A673 (cell line): ENCODE results near the gene KLHL26.

Source experiments
- CTCF ChIP-seq: fragments of 300-800, 200-600 bp; sonication (generic); conservative IDR thresholded peaks from 2 replicates; pipeline ENCODE4 v1.5.1; 2017; ENCODE audit warnings: low read depth, mild to moderate bottlenecking, antibody characterized with exemption, low read length, moderate library complexity, mixed read lengths
- EZH2 ChIP-seq: fragments of 200-600 bp; sonication (generic); IDR thresholded peaks from 2 replicates; pipeline ENCODE4 v1.6.1; 2017; ENCODE audit warnings: borderline replicate concordance, low read depth, mild to moderate bottlenecking, mixed read lengths, antibody characterized with exemption, low read length; ENCODE audit not compliant: poor library complexity, severe bottlenecking

- no peak for TF ChIP-seq CTCF
- no peak for TF ChIP-seq EZH2
Observed at GRCh38 chr19:18666784-18667183, 30.0 kb downstream of the KLHL26 start.
